A549 treated with RU486 at 1 μM for 4 hours (cell line): ENCODE measurements around the gene CAD. TPM values are rescaled to one million over a fixed set of nuclear protein-coding genes. Genes with fewer than 3 reads are reported as not detected.

Source experiments
- total RNA-seq: library from RNA; stranded (reverse); fragments of 200-300 nt; extraction: Qiagen RNA extraction; gene quantifications from 5 replicates; pipeline ENCODE4 v1.2.3, GENCODE V29; 2022; ENCODE audit warnings: low read depth

The CAD gene
- total RNA-seq = 50.1 to 70.8 TPM (median 60.1 TPM) in 5 replicates

DNA sequence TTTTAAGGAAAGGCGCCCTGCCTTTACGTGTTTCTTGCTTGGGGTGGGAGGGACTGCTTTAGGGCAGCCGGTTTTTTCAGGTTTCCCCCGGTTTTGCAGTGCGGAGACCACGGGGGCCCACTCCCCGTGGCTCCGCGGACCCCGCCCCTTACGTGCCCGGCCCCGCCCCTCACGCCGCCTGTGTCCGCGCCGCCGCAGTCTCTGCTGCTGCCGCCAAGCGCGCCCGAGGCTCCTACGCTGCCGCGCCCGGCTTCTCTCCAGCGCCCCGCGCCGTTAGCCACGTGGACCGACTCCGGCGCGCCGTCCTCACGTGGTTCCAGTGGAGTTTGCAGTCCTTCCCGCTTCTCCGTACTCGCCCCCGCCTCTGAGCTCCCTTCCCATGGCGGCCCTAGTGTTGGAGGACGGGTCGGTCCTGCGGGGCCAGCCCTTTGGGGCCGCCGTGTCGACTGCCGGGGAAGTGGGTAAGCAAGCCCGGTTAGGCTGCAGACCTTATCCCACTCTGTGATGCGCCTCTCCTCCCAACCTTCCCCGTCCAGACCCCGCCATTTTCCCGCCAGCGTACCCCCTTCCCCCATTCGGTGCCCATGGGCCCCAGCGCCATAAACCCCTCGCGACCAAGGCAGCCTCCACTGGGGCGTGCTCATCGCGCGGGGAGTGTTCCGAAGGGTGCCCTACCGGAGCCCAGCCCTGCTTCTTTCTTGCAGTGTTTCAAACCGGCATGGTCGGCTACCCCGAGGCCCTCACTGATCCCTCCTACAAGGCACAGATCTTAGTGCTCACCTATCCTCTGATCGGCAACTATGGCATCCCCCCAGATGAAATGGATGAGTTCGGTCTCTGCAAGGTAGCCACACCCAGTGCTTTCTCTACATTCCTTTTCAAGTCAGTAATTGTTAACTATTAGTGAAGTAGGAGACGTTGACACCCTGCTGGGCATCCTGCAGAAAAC lies at the start of gene CAD:
TSS of gene CAD (plus strand) at position 197 of the 949 bp plus-strand sequence. CDS start at position 380, 183 bp downstream.

DNA sequence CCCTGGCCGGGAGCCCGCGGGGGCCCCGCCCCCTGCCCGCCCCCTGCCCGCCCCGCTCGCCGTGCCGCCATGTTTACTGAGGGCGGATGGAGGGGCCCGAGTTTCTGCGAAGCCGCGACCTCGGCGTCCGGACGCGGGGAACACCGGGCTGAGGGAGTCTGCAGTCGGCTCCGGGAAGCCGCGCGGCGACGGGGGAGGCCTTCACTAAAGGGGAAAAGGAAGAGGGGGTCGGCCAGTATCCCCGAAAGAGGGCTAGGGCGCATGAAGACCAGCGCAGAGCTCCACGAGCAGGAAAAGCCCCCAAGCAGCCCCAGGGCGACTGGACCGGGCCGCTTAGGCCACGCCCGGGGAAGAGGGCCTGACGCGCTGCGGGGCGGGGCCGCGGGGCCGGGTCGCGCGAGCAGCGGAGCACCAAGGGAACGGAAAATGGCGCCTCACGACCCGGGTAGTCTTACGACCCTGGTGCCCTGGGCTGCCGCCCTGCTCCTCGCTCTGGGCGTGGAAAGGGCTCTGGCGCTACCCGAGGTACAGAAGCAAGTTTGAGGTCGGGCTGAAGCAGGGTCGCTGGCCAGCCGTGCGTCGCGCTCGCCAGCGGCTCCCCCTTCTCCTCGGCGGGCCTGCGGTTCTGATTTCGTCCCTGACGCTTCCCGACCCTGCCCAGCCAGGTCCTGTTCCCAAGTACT lies 5.1 kb upstream of the CAD start, which contains the start of the genes ATRAID and SLC5A6:
TSS of gene ATRAID (plus strand) at position 99 of the 683 bp plus-strand sequence. CDS start at position 427, 328 bp downstream.
TSS of gene SLC5A6 (minus strand) at position 326 of the 683 bp plus-strand sequence. CDS start 4,618 bp downstream, outside the sequence.

DNA sequence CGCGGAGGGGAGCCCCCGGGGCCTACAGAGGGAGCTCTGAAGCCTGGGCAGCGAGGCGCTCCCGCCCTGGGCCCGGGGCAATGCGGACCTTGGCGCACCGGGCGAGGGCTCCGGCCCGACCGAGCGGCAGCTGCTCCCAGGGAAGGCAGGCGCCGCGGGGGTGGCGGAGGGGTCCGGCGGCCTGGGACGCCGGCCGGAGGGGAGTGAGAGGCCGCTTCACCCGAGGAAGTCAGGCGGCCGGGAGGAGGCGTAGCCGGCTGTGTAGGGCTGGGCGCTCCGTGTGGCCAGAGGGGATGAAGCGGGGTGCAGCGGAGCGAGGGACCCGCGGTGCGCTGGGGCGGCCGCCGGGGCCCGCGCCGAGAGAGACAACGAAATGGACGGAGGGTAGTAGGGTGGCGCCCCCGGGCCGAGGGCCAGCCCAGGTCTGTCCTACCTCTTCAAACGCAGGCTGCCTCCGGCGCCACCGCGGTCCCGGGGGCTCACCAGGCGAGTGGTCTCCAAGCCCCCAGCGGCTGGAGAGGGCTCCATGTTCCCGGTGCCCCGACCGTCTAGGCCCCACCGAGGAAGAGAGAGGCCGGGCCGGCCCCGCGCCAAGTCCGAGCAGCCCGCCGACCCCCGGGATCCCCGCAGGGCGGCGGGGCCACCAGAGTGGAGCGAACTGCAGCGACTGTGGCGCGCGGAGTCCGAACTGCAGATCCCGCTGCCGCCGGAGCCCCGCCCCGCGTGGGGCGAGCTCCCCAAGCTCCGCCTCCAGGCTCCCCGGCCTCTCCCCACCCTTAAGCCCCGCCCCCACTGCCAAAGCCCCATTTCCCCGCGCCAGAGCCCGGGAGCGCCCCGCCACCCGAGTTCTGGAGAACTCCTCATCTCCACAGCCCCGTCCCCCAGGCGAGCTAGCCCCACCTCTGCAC lies 45.5 kb downstream of the CAD start, which contains the start of gene SLC30A3:
TSS of gene SLC30A3 (minus strand) at position 669 of the 908 bp plus-strand sequence. CDS start at position 528, 141 bp downstream.

DNA sequence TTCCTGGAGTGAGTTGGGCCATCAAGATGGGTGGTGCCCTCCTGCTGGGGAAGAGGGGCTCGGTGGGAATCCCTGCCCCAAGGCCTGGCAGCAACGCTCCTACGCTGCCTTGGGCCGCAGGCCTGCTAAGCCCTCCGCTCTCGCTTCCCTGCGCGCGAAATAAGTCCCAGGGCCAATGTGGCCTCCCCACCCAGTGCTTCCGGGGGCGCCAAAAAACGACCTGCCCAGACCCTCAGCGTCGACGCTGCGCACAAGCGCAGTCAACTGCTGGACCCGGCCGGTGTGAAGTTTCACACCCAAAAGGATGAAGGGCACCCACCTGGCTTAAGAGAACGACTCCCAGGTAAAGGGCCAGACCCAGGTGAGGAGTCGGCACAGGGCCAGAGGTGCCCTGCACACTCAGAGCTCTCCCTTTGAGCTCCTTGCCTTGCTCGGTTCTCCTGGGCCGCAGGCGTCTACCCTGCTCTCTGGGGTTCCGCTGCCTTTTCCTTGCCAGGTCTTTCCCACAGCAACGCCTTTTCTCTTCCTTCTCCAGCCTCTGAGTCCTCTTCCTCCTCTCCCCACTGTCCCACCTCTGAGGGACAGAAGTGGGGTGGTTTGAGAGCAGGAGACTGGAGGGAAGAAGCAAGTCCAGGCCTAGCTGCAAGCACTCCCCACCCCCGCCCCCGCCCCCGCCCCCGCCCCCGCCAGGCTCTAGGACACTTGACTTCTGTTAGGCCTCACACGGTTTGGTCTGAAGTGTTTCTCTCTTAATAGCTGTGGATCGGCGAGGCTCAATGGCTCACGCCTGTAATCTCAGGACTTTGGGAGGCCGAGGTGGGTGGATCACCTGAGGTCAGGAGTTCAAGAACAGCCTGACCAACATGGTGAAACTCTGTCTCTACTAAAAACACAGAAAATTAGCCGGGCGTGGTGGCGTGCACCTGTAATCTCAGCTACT lies 58.3 kb downstream of the CAD start, which contains the start of gene DNAJC5G:
TSS of gene DNAJC5G (plus strand) at position 223 of the 940 bp plus-strand sequence. CDS start 1,296 bp downstream, outside the sequence.

DNA sequence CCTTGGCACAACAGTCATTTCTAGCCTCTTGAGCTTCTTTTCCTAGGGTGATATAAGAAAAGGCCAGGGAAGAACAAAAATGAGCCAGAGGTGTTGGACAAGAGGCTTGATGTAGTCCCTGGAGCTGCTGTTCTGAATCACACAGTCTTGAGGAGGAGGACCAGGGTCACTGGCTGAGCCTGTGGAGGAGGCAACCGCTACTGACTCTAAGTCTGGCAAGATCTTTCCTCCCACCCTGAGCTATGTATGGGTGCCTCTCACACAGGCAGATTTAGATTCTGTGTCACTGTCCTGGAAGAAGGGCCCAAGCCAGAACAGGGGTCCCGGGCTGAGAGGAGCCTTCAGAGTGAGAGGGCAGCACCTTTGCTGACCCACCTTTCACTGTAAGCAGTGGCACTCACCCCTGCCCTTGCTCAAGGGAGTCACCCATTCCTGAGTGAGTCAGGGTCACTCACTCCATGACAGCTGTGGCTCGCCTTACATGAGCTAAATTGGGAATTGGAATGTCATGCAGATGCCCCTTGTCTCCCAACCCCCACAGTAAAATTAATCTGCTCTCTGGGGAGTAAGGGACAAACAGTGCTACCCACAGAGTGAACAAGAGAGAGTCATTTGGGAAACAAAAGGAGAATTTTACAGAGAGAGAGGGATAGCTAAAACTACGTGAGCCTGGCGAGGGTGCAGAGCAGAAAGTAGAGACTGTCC lies 64.8 kb downstream of the CAD start, which contains the start of gene TRIM54:
TSS of gene TRIM54 (plus strand) at position 575 of the 705 bp plus-strand sequence. CDS start 303 bp downstream, outside the sequence.

Other genes starting within 250 kb of the CAD start
- 12.3 to 16.4 TPM (median 14.0 TPM) in 5 replicates for gene MAPRE3, start 246.7 kb upstream of the CAD start, total RNA-seq
- 52.2 to 69.6 TPM (median 67.5 TPM) in 5 replicates for gene TMEM214, start 184.4 kb upstream of the CAD start, total RNA-seq
- 29.3 to 32.7 TPM (median 31.2 TPM) in 5 replicates for gene AGBL5, start 165.7 kb upstream of the CAD start, total RNA-seq
- gene OST4, start 145.7 kb upstream of the CAD start, total RNA-seq = 547 to 603 TPM (median 568 TPM) in 5 replicates
- gene EMILIN1, start 138.8 kb upstream of the CAD start, total RNA-seq = 0.33 to 0.69 TPM (median 0.57 TPM) in 5 replicates
- gene KHK, start 130.6 kb upstream of the CAD start, total RNA-seq = 6.9 to 9.7 TPM (median 8.9 TPM) in 5 replicates
- 7.3 to 9.3 TPM (median 8.3 TPM) in 5 replicates for gene CGREF1, start 98.2 kb upstream of the CAD start, total RNA-seq
- gene ABHD1, start 93.6 kb upstream of the CAD start, total RNA-seq = 0.75 to 1.5 TPM (median 1.3 TPM) in 5 replicates
- gene PREB, start 82.7 kb upstream of the CAD start, total RNA-seq = 46.4 to 65.5 TPM (median 62.6 TPM) in 5 replicates
- gene PRR30, start 78.0 kb upstream of the CAD start, total RNA-seq = not detected in 5 replicates
- gene TCF23, start 68.4 kb upstream of the CAD start, total RNA-seq = not detected in 5 replicates
- gene ATRAID, start 5.3 kb upstream of the CAD start, total RNA-seq = 207 to 224 TPM (median 215 TPM) in 5 replicates
- 64.9 to 70.5 TPM (median 69.7 TPM) in 5 replicates for gene SLC5A6, start 5.1 kb upstream of the CAD start, total RNA-seq
- 2.5 to 3.8 TPM (median 3.8 TPM) in 5 replicates for gene SLC30A3, start 45.7 kb downstream of the CAD start, total RNA-seq
- gene DNAJC5G, start 58.1 kb downstream of the CAD start, total RNA-seq = not detected in 5 replicates
- 0.46 to 0.95 TPM (median 0.48 TPM) in 5 replicates for gene TRIM54, start 65.1 kb downstream of the CAD start, total RNA-seq
- 0.71 to 2.2 TPM (median 1.8 TPM) in 5 replicates for gene UCN, start 91.1 kb downstream of the CAD start, total RNA-seq
- 69.2 to 99.8 TPM (median 85.7 TPM) in 5 replicates for gene MPV17, start 105.7 kb downstream of the CAD start, total RNA-seq
- 55.1 to 68.3 TPM (median 62.9 TPM) in 5 replicates for gene GTF3C2, start 139.4 kb downstream of the CAD start, total RNA-seq
- 52.9 to 65.7 TPM (median 58.5 TPM) in 5 replicates for gene EIF2B4, start 153.0 kb downstream of the CAD start, total RNA-seq
- gene SNX17, start 153.2 kb downstream of the CAD start, total RNA-seq = 126 to 150 TPM (median 142 TPM) in 5 replicates
- gene ZNF513, start 163.4 kb downstream of the CAD start, total RNA-seq = 9.6 to 15.2 TPM (median 13.8 TPM) in 5 replicates
- 171 to 187 TPM (median 176 TPM) in 5 replicates for gene PPM1G, start 192.2 kb downstream of the CAD start, total RNA-seq
- 125 to 139 TPM (median 132 TPM) in 5 replicates for gene NRBP1, start 211.3 kb downstream of the CAD start, total RNA-seq
- 0.66 to 1.1 TPM (median 0.73 TPM) in 5 replicates for gene KRTCAP3, start 225.0 kb downstream of the CAD start, total RNA-seq